AG09309 (cell line): ENCODE data around the gene CASZ1.

Source experiments
- DNase-seq: peaks from one replicate; pipeline ENCODE4 v3.0.0-alpha.2; 2010; ENCODE audit warnings: low read depth
- H3K4me3 ChIP-seq: 2 replicates; pipeline ENCODE4 v1.5.1; 2011; ENCODE audit warnings: mild to moderate bottlenecking, low read depth, low read length, moderate library complexity; ENCODE audit not compliant: control insufficient read depth
- TF ChIP-seq, protein P1 (sequence below): IDR thresholded peaks from 2 replicates; pipeline ENCODE4 v1.5.1; 2011; ENCODE audit warnings: mild to moderate bottlenecking, low read depth, low read length, inconsistent platforms; ENCODE audit not compliant: insufficient read depth, control insufficient read depth; ENCODE audit errors: missing control alignments

Gene CASZ1

DNA sequence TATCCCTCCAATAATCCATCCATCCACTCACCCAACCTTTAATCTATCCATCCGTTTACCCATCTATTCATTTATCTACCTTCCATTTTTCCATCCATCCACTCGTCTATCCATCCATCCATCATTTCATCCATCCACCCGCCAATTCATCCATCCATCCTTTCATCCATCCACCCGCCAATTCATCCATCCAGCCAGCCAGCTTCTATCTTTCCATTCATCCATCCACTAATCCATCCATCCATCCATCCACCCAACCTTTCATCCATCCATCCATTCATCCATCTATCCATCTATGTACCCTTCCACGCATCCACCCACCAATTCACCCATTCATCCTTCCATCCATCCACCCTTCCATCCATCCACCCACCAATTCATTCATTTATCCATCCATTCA is 10.5 kb upstream of the CASZ1 start:
- DNase-seq, result no peak
- H3K4me3 ChIP-seq, result no peak overlapping the region
- TF ChIP-seq, protein P1, sequence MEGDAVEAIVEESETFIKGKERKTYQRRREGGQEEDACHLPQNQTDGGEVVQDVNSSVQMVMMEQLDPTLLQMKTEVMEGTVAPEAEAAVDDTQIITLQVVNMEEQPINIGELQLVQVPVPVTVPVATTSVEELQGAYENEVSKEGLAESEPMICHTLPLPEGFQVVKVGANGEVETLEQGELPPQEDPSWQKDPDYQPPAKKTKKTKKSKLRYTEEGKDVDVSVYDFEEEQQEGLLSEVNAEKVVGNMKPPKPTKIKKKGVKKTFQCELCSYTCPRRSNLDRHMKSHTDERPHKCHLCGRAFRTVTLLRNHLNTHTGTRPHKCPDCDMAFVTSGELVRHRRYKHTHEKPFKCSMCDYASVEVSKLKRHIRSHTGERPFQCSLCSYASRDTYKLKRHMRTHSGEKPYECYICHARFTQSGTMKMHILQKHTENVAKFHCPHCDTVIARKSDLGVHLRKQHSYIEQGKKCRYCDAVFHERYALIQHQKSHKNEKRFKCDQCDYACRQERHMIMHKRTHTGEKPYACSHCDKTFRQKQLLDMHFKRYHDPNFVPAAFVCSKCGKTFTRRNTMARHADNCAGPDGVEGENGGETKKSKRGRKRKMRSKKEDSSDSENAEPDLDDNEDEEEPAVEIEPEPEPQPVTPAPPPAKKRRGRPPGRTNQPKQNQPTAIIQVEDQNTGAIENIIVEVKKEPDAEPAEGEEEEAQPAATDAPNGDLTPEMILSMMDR, result no peak

GRCh38 chr1:10803971-10804820 is 7.8 kb upstream of the CASZ1 start:
- DNase-seq, result no peak
- TF ChIP-seq, protein P1, result no peak
- no peak overlapping the region for H3K4me3 ChIP-seq

GRCh38 chr1:10802944-10803715 is 6.7 kb upstream of the CASZ1 start:
- TF ChIP-seq, protein P1, result no peak
- H3K4me3 ChIP-seq, result no peak overlapping the region
- DNase-seq, result no peak

DNA sequence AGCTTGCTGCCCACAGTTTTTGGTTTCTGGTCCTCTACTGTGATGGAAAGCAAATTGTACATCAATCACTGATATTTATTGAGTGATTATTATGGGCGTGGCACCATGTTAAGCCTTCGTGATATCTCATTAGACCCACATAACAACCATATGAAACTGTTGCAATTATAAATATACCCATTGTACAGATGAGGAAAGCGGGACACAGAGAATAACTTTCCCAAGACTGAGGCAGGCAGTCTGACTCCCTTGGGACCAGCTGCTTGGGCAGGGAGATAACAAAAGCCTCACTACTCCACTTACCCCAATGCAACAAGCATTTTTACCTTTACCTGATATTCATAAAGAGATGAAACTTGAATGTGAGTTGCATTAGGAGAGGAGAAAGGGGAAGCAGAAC is 4.3 kb upstream of the CASZ1 start:
- TF ChIP-seq, protein P1, result no peak
- no peak for DNase-seq
- no peak overlapping the region for H3K4me3 ChIP-seq

DNA sequence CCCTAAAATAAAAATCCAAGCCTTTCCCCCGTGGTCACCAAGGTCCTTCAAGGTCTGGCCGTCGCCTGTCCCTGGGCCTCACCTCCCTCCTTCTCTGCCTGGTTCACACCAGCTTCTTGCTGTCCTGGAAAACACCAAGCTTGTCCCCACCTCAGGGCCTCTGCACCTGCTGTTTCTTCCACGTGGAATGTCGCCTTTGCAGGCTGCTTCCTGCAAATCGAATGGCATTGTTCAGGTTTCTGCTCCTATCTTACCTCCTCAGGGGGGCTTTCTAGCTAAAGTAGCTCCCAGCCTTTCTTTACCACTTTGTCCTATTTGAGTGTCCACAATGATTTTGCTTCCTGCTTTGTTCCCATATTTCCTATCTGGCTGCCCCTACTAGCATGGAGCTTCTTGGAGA is 3.3 kb upstream of the CASZ1 start:
- no peak overlapping the region for H3K4me3 ChIP-seq
- no peak for DNase-seq
- TF ChIP-seq, protein P1, result no peak

DNA sequence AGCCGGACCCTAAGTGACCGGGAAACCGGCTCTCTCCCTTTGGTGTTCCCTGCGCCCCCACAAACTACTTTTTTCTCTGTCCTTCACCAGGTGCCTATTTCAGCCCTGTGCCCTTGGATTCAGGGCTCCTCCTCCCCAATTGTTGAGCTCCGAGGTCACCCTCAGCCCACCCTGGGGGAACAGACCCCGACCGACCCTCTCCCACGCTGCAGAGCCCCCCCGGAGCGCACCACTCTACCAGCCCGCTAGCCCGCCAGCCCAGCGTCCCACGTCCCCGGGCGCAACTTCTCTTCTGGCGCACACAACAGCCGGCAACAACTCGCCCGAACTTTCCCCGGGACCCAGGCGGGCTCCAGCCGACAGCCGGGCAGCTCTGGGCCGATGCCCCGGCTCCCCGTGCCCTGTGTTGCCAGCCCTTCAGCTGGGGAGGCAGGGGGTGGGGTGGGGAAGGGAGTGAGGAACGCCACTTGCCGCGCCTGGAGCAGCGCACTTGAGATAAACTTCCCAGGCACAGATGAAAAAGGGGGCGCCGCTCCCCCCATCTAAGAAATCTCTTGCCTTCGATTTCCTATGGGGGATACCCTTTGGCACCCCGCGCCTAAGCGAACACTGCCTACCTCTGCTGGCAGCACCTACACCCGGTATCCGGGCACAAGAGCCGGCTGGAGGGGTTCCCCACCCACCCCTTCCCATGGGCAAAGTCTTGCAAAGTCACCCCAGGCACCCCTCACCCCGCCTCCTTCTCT is 997 bp downstream of the CASZ1 start:
- TF ChIP-seq, protein P1, result no peak
- no peak for DNase-seq
- peak overlapping the region; percentile 33 for H3K4me3 ChIP-seq
